ENCODE measurements around the gene MYH3.

Gene MYH3

GRCh38 chr17:10687499-10687898 lies 30.4 kb upstream of the MYH3 start:
- no peak for TF ChIP-seq CTCF (IDR thresholded peaks at IDR 0.05; ENCODE audit: borderline replicate concordance, control extremely low read depth, extremely low read depth, insufficient read depth, missing control alignments)
- in situ Hi-C loops (cut with MboI; ENCODE audit: low sequenced_read_pairs, unreplicated experiment), result no loop called here
- DNase-seq (ENCODE audit: low spot score), result no peak

- in situ Hi-C loops (cut with MboI; ENCODE audit: low sequenced_read_pairs, unreplicated experiment), result no loop called here
Measured at GRCh38 chr17:10683853-10684252, 26.7 kb upstream of the MYH3 start.

GRCh38 chr17:10681866-10682446 lies 24.8 kb upstream of the MYH3 start:
- no peak for TF ChIP-seq CTCF (IDR thresholded peaks at IDR 0.05; ENCODE audit: borderline replicate concordance, control extremely low read depth, extremely low read depth, insufficient read depth, missing control alignments)
- no peak for DNase-seq (ENCODE audit: low spot score)
- in situ Hi-C loops (cut with MboI; ENCODE audit: low sequenced_read_pairs, unreplicated experiment), result no loop called here

More at GRCh38 chr17:10683853-10684252, 26.7 kb upstream of the MYH3 start:
- peak; percentile 42 for DNase-seq (ENCODE audit: low spot score)
- TF ChIP-seq CTCF (IDR thresholded peaks at IDR 0.05; ENCODE audit: borderline replicate concordance, control extremely low read depth, extremely low read depth, insufficient read depth, missing control alignments), result peak; percentile 18

GRCh38 chr17:10674704-10675103 lies 17.6 kb upstream of the MYH3 start:
- TF ChIP-seq CTCF (IDR thresholded peaks at IDR 0.05; ENCODE audit: borderline replicate concordance, control extremely low read depth, extremely low read depth, insufficient read depth, missing control alignments), result no peak
- DNase-seq (ENCODE audit: low spot score), result no peak

GRCh38 chr17:10673312-10673711 lies 16.2 kb upstream of the MYH3 start:
- DNase-seq (ENCODE audit: low spot score), result no peak
- in situ Hi-C loops (cut with MboI; ENCODE audit: low sequenced_read_pairs, unreplicated experiment), result no loop called here
- no peak for TF ChIP-seq CTCF (IDR thresholded peaks at IDR 0.05; ENCODE audit: borderline replicate concordance, control extremely low read depth, extremely low read depth, insufficient read depth, missing control alignments)

More at GRCh38 chr17:10674704-10675103, 17.6 kb upstream of the MYH3 start:
- in situ Hi-C loops (cut with MboI; ENCODE audit: low sequenced_read_pairs, unreplicated experiment), result no loop called here

- TF ChIP-seq CTCF (IDR thresholded peaks at IDR 0.05; ENCODE audit: borderline replicate concordance, control extremely low read depth, extremely low read depth, insufficient read depth, missing control alignments), result no peak
- in situ Hi-C loops (cut with MboI; ENCODE audit: low sequenced_read_pairs, unreplicated experiment), result no loop called here
- no peak for DNase-seq (ENCODE audit: low spot score)
Measured at GRCh38 chr17:10668775-10669174, 11.7 kb upstream of the MYH3 start.
